Left renal cortex interstitium (tissue), 4 donors: ENCODE results near the gene THRAP3. TPM values are rescaled to one million over a fixed set of nuclear protein-coding genes. Genes with fewer than 3 reads are reported as not detected.
"Not testable (repeated sequence)": the region's sequence is repeated elsewhere in the genome, so short reads cannot be mapped to it uniquely, and the experiment has no call there.

Experiments used
- DNase-seq, 4 donors: peaks; one replicate each; pipeline ENCODE4 v3.0.0-alpha.2; 2013; ENCODE audit warnings: low read depth in 4 of 4, low spot score in 2 of 4, missing footprints in 1 of 4
- polyA plus RNA-seq, 4 donors: library from polyadenylated mRNA; unstranded; fragments of 120-200 nt; gene quantifications; one replicate each; pipeline ENCODE4 v1.2.1, GENCODE V29; 2013; ENCODE audit not compliant: insufficient read length in 4 of 4

THRAP3 gene
- polyA plus RNA-seq, 4 donors: 121 to 150 (median 142) TPM

DNA sequence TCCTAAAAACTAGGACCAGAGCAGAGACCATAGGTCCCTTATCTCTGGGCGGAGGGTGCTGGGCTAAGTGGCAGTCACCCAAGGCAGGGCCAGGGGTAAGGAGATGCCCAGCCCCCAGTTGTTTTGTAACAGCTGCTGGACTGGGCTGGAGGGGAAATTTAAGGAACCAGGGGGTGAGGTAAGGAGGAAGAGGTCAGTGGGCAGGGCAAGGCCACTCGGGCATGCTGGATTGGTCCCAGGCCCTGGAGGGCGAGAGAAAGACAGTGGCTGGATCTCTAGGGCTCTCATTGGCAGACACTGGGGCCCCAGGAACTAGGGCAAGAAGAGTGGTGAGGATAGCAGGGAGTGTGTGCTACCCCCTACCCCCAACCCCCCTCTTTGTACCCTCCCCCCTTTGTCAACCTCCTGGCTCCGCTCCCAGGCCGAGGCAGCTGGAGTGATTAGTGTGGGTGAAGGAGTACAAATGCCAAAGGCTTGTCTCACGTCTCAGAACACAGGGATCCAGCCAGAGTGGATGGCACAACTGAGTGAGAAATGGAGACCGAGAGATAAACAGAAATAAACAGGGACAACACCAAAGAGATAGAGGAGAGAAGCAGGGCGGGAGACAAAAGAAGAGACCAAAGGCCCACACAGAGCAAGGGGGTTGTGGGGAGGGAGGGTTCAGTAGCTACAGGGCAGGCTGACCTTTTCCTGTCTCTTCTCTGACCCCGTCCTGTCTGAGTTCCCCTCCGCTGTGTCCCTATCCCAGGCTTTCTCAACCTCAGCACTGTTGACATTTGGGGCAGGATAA, 20.5 kb upstream of the THRAP3 start:
- DNase-seq: no peak

DNA sequence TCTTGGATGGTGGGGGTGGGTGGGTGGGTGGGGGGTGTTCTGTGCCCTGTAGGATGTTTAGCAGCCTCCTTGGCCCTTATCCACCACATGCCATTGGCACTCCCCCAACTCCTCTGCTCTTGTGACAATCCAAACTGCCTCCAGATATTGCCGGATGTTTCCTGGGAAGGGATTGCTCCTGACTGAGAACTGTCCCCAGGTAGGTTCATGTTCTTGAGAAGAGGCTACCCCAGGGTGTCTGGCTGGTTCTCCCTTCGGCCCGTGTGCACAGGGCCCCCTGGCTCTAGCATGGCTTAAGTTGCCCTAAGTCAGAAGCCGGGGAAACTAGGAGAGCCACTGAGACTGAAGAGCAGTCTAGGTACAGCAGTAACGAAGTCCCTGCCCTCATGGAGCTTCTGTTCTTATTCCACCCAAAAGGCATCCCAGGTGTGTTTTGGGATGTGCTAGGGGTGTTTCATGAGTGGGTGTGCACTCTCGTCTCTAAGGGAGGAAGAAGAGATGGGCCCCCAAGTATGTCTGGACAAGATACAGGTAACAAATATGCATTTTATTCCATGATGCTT, 19.8 kb upstream of the THRAP3 start:
- DNase-seq: no peak

DNA sequence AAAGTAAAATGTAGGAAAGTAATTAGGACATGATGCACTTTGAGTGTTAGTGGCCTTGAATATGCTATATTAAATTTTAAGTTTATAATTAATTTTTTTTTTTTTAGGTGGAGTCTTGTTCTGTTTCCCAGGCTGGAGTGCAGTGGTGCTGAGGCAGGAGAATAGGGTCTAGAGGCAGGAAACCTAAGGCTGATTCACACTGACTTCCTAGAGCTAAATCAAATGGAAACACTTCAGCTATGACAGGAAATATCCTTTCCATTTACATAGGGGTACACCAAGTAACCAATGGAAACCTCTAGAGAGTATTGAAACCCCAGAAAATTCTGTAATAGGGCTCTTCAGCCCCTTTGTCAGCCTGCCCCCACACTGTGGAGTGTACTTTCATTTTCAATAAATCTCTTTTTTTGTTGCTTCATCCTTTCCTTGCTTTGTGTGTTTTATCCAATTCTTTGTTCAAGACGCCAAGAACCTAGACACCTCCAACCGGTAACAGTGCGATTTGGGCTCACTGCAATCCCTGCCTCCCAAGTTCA, 17.9 kb upstream of the THRAP3 start:
- no peak for DNase-seq

DNA sequence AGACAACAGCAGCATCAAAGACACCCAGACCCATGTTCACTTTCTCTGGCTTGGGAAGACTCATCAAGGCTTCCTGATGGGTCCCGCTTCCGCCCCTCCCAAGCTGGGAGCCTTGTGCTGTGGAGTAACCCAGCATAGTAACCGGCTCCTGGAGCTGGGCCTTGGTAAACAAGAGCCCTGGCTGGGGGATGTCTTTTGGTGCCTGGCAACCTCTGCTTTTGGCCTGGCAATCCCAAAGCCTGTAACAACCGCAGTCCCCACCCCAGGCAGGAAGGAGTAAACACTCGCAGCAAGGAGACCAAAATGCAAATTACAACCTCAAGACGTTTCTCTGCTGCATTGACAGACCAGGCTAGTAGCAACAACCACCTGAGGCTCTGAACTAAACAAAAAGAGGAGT, 16.9 kb upstream of the THRAP3 start:
- DNase-seq: no peak

DNA sequence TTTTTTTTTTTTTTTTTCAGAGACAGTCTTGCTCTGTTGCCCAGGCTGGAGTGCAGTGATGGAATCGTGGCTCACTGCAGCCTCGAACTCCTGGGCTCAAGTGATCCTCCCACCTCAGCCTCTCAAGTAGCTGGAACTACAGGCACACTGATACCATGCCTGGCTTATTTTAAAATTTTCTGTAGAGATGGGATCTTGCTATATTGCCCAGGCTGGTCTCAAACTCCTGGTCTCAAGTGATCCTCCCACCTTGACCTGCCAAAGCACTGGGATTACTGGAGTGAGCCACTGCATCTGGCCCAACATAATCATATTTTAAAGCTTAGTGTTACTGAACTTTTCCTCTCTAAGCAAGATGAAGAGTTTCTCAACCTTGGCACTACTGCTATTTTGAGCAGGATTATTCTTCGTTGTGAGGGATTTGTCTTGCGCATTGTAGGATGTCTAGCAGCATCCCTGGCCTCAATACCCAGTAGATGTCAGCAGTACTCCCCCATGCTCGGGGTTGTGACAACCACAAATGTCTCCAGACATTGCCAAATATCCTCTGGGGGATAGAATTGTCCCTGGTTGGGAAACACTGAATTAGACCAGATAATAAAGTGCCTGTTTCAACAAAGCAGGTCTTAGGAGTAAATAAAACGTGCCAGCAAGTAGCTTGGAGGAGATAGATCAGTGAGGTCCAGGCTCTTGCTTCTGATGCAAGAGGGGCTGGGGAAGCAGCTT, 15.1 kb upstream of the THRAP3 start:
- no peak for DNase-seq

DNA sequence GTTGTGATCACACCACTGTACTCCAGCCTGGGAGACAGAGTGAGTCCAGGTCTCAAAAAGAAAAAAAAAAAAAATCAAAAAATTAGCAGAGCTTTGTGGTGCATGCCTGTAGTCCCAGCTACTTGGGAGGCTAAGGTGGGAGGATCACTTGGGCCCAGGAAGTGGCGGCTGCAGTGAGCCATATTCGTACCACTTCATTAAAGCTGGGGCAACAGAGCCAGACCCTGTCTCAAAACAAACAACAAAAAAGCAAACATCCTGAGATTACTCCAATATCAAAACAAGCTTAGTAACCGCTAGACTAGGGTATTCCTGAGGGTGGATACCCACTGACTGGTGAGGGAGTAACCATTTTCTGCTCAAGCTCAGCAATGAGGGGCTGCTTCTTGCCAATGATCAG, 12.9 kb upstream of the THRAP3 start:
- DNase-seq: no peak

DNA sequence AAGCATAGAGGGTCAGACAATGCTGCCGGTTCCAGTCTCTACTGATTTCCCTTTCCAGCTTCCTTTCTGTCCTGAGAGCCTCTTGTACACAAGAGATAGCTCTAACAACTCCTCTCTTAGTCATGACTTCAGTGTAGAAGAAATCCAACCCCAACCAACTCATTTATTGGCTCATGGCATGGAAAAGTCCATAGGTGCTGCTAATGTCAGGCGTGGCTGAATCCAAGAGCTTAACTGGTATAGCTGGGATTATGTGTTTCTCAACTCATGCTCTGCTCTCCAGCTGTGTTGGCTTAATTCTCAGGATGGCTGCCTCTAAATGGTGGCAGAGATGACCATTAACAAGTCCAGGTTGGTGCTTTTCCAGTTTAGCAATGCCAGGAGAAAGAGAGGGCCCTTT, 12.4 kb upstream of the THRAP3 start:
- no peak for DNase-seq

DNA sequence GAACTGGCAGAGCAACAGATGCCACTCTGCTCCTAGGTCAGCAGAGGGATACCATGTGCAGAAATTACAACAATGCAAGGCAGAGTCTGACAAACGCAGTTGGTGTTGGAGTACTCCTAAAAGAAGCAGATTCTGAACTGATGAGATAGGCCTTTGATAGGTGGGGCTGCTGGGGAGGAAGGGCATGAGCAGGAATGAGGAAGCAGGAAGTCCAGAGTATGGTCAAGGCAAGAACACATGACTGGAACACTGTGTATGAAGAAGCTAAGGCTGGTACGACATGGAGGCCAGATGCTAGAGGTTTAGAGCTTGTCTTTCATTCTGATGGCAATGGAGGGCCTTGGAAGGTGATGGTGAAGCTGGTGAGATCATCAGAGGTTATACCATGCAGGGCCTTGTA, 11.5 kb upstream of the THRAP3 start:
- DNase-seq: no peak

DNA sequence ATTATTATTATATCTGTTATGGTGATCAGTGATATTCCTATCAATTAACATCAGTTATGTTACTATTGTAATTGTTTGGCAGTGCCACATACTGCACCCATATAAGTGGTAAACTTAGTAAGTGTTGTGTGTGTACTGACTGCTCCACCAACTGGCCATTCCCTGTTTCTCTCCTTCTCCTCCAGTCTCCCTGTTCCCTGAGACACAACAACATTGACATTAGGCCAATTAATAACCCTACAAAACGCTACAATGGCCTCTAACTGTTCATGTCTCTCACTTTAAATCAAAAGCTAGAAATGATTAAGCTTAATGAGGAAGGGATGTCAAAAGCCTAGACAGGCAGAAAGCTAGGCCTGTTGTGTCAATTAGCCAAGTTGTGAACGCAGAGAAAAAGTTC, 6.6 kb upstream of the THRAP3 start:
- DNase-seq: no peak

DNA sequence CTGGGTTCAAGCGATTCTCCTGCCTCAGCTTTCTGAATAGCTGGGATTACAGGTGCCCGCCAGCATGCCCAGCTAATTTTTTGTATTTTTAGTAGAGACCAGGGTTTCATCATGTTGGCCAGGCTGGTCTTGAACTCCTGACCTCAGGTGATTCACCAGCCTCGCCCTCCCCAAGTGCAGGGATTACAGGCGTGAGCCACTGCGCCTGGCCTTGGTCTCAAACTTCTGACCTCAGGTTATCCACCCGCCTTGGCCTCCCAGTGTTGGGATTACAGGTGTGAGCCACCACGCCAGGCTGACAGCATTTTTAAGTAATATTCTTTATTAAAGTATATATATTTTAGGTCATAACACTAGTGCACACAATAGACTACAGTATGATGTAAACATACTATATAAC, 2.3 kb upstream of the THRAP3 start:
- DNase-seq: not testable (repeated sequence)

DNA sequence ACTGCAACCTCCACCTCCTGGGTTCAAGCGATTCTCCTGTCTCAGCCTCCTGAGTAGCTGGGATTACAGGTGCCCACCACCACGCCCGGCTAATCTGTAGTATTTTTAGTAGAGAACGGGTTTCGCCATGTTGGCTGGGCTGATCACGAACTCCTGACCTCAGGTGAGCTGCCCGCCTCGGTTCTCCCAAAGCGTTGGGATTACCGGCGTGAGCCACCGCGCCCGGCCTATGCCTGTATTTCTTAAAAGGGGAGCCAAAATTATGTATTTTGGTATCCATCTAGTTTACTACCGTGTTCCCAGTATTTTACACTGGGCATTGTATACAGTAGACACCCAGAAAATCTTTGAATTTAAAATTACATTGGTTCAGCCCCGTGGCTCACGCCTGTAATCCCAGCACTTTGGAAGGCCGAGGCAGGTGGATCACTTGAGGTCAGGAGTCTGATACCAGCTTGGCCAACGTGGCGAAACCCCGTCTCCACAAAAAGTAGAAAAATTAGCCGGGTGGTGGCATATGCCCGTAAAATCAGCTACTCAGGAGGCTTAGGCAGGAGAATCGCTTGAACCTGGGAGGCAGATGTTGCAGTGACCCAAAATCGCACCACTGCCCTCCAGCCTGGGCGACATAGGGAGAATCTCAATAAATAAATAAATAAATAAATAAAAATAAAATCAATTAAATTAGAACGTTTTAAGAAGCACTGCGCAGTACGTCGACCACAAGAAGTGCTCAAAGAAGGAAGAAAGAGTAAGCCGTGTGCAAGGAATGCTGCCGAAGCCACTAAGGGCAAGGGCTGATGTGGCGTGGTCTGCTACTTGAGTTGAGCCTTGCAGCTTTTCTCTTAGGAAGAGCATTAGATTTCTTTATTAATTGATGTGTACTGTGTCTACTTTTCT, 1.5 kb upstream of the THRAP3 start:
- DNase-seq: peak in 1 of 4 donors; percentile 21

DNA sequence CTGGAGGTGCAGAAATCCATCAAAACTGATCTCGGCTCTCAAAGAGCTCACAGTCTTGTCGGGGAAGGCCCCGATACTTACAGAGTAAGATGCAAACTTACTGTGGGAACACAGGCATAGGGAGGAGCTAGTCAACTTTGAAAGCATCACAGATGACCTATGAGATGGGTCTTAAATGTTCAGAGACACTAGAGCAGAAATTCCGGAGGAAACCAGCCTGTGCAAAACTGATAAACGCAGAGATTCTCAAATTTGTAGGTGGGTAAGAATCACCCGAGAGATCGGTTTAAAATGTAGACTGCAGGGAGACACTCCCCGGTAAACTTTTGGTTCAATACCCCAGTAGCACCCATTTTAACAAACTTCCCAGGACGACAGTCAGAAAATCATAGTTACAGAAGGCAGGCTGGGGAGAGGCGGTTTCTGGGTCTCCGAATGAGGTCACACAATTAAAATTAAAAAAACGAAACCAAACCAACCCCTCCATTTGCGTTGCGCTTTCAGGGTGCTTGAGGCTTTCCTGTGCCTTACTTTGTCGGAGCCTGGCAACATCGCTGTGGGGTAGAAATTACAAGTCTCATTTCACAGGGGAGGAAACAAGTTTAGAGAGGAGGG, 755 bp upstream of the THRAP3 start:
- peak in 3 of 4 donors; percentile 47 to 54 (median 48) for DNase-seq

DNA sequence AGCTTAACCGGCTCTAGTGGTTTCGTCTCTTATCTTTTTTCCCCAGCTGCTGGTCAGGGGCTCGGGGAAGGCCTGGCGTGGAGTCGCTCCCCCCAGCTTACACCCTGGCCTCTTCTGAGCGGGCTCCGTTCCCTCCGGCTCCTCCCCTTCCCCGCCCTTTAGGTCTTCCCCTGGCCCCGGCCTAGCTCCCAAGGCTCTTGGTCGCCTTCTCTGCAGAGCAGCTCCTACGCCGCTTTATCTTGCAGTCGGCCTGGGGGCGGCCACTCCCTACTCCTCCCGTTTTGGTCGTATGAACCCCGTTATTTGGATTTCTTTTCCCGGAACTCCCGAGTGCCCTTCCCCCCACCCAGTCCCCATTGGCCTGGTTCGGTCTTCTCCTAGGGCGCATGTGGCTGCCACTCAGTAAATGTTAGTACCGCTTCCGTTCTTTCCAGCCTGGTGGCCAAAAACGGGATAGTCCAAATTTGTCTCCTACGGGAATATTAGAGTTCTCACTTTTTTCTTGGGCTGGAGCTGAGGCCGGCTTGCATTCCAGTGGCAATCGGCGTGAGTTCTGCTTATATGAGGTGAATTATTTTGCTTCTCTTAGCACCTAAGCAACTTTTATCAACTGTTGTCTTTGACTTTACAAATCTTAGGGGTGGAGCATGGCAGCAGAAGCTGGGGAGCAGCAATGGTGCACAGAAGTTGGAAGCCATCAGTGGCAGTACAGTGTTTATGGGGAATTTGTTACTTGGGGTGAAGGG, 467 bp downstream of the THRAP3 start:
- peak in 3 of 4 donors; percentile 65 to 95 (median 85) for DNase-seq

DNA sequence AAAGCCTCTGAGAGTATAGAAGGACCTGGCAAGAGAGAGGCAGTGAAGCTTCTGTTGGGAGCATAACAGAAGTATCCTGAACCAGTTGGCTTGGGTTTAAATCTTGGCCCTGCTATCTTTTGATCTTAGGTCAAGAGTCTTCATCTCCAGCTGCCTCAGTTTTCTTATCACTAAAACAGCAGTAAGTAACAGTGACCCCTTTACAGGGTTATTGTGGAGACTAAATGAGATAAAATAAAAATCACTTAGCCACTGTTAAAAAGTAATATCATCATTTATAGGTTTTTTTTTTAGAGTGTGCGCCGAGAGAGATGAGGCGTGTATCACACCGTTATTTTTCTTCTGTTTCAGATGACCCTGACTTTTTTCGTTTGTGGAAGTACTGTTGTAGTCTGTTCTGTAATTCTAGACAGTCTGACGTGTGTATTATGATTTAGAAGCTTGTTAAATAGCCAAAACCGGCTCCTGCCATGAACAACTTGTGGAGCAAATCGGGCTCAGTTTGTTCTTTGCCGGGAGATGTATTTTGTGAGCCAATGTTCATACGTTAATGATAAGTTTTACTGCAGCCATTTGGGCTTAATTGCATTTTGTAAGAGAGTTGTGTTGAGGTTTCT, 1.1 kb downstream of the THRAP3 start:
- no peak for DNase-seq

DNA sequence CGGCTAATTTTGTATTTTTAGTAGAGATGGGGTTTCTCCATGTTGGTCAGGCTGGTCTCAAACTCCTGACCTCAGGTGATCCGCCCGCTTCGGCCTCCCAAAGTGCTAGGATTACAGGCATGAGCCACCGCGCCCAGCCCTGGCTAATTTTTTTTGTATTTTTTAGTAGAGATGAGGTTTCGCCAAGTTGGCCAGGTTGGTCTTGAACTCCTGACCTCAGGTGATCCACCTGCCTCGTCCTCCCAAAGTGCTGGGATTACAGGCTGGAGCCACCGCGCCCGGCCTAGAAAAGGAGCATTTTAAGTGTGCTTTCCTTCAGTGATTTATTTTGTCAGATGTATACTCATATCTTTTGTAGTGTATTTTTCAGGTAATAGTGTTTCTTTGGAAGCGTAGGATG, 6.0 kb downstream of the THRAP3 start:
- not testable (repeated sequence) for DNase-seq

DNA sequence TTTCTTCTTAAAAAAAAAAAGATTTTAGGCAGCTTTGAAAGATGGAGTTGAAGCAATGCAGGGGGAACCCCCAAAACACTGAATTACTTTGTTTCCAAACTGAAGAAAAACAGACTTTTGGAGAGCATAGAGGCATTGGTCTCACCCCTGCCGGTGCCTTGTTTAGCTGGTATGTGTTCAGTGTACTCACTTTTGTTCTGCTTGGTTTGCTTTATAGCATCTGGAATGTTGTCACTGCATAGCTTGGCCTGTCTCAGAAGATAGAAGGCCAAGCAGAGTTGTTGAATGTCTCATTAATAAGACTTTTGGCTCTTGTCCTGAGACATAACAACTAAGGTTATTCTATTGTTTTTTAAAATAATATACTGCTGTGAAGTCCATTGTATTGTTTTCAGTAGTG, 6.9 kb downstream of the THRAP3 start:
- no peak for DNase-seq

DNA sequence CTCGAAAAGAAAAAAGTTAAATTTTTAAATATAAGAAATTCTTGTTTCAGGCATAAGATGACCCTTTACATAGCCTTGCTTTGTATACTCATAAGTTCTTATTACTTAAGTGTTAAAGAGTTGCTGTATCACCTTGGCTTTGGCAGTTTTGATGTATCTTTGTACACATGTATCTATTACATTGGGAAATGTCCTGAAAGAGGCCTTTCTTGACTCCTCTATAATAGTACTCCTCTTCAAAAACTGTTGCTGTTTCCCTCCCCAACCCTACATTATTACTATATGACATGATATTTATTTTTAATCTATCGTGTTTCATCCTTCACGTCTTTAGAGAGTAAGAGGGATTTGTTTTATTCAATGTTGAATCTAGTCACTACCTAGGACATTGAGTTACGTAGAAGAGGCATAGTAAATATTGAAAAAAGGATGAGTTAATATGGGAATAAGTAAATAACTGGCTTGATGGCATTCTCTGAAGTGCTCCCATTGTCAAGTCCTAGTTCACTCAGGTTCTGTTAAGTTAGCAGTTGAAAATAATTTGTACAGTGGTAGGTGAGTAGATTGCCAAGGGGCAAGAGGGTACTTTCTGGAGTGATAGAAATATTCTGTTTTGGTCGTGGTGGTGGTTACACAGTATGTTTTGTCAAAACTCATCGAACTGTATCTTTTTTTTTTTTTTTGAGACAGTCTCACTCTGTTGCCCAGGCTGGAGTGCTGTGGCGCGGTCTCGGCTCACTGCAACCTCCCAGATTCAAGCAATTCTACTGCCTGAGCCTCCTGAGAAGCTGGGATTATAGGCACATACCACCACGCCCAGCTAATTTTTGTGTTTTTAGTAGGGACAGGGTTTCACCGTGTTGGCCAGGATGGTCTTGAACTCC, 8.2 kb downstream of the THRAP3 start:
- no peak for DNase-seq

DNA sequence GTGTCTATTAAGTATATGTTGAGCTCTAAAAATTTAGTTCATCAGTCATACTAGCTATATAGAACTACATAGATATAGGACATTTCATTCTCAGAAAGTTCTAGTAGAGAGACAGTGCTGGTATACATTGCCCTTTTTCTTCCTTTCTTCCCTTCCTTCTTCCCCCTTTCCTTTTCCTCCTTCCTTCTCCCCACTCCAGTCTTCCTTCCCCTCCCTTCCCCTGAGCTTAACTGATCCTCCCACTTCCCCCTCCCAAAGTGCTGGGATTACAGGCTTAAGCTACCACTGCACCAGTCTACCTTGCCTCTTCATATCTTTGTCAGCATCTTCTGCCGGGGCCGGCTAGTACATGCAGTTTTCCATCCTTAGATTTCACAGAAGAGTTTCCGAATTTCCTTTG, 12.1 kb downstream of the THRAP3 start:
- DNase-seq: no peak
